Measurements from ENCODE around the gene SAFB2.

The SAFB2 gene

DNA sequence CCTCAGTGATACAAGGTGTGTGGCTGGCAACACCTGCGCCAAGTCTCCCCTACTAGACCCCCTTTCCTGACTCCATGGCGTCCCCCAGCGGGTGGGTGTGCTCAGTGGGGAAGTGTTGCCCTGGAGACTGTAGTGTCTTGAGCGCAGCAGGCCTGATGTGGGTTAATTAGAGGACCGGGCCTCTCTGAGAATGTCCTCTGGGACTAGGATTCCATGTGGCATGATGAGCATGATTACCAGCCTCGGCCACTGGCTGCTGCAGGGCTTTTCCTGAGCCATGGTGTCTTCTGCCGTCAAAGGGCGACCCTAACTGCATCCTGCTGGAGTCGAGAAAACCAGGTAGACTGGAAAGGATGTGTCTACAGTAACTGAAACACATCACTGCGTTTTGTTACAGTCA, 29.7 kb upstream of the SAFB2 start:
- Mint-ChIP-seq H3K9me3 (no peaks in the 10 kb centered on the region), H3K36me3 (ENCODE audit: low read depth) (peaks cover 75% of the 10 kb centered on the region), H3K4me1 (no peaks in the 10 kb centered on the region), H3K27ac (no peak overlapping the region), H3K4me3 (no peak overlapping the region), H3K27me3 (ENCODE audit: low read depth) (no peaks in the 10 kb centered on the region)
- TF ChIP-seq, protein P1, sequence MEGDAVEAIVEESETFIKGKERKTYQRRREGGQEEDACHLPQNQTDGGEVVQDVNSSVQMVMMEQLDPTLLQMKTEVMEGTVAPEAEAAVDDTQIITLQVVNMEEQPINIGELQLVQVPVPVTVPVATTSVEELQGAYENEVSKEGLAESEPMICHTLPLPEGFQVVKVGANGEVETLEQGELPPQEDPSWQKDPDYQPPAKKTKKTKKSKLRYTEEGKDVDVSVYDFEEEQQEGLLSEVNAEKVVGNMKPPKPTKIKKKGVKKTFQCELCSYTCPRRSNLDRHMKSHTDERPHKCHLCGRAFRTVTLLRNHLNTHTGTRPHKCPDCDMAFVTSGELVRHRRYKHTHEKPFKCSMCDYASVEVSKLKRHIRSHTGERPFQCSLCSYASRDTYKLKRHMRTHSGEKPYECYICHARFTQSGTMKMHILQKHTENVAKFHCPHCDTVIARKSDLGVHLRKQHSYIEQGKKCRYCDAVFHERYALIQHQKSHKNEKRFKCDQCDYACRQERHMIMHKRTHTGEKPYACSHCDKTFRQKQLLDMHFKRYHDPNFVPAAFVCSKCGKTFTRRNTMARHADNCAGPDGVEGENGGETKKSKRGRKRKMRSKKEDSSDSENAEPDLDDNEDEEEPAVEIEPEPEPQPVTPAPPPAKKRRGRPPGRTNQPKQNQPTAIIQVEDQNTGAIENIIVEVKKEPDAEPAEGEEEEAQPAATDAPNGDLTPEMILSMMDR (IDR thresholded peaks at IDR 0.05; ENCODE audit: unreplicated experiment in 3 of 3), result no peak

DNA sequence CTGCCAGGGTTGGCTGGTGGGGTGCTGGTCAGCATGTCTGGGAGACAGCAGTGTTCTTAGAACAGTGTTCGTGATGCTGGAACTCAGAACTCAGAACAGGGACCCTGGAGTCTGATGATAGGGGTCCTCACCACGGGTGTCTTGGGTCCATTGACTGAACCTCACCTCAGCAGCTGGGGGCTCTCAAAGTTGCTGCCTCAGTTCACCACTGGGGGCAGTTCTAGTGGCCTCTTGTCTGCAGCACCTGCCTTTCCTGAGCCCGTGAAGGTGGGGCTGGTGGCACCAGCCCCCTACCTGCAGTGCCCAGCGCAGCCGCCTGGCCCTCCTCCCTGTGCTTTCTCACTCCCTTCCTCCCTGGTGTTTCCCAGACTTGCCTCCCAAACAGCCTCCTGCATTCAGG, 28.8 kb upstream of the SAFB2 start:
- H3K4me3 Mint-ChIP-seq, result no peak overlapping the region
- no peaks in the 10 kb centered on the region for H3K27me3 Mint-ChIP-seq (ENCODE audit: low read depth)
- H3K4me1 Mint-ChIP-seq, result no peaks in the 10 kb centered on the region
- H3K27ac Mint-ChIP-seq, result no peak overlapping the region
- no peaks in the 10 kb centered on the region for H3K9me3 Mint-ChIP-seq
- TF ChIP-seq, protein P1 (IDR thresholded peaks at IDR 0.05; ENCODE audit: unreplicated experiment in 3 of 3), result no peak
- H3K36me3 Mint-ChIP-seq (ENCODE audit: low read depth), result peaks cover 79% of the 10 kb centered on the region

DNA sequence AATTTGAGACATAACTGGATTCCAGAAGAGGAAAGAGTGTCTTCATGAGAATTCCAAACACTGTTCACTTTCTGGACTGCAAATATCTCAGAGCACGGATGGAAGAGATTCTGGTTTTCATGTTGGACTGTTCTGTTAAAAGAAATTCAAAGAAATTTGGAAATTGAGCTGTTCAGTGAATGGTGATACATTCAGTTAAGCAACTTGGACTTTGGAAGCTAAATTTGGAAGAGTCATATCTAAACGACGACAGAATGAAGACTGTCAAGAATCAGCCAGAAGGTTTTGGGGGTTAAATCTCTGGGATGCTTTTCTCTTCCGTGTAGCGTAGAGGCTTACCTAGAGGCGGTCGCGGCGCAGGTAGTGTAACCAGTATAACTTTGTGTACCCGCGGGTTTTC, 25.9 kb upstream of the SAFB2 start:
- Mint-ChIP-seq H3K4me3 (no peak overlapping the region), H3K9me3 (no peaks in the 10 kb centered on the region), H3K27ac (no peak overlapping the region), H3K4me1 (no peaks in the 10 kb centered on the region), H3K36me3 (ENCODE audit: low read depth) (peaks cover 83% of the 10 kb centered on the region), H3K27me3 (ENCODE audit: low read depth) (no peaks in the 10 kb centered on the region)
- TF ChIP-seq, protein P1 (IDR thresholded peaks at IDR 0.05; ENCODE audit: unreplicated experiment in 3 of 3), result no peak

DNA sequence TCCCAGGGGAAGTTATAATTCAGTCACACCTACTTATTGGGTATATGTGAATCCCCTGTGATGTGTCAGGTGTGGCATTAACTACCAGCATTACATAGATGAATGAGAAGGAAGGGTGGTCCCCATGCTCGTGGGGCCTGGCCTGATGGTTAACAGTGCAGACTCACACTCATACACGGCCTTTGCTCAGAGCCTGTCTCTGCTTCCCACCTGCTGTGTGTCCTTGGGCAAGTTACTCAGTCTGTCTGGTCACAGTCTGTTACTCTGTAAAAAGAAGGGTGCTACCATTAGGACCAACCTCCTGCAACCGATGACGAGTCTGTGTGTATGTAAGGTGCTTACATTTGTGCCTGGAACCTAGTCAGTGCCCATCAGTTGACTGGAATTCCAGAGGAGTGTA, 24.1 kb upstream of the SAFB2 start:
- no peak overlapping the region for H3K4me3 Mint-ChIP-seq
- no peaks in the 10 kb centered on the region for H3K9me3 Mint-ChIP-seq
- no peaks in the 10 kb centered on the region for H3K4me1 Mint-ChIP-seq
- no peak overlapping the region for H3K27ac Mint-ChIP-seq
- peaks cover 84% of the 10 kb centered on the region for H3K36me3 Mint-ChIP-seq (ENCODE audit: low read depth)
- H3K27me3 Mint-ChIP-seq (ENCODE audit: low read depth), result no peaks in the 10 kb centered on the region
- TF ChIP-seq, protein P1 (IDR thresholded peaks at IDR 0.05; ENCODE audit: unreplicated experiment in 3 of 3), result no peak

DNA sequence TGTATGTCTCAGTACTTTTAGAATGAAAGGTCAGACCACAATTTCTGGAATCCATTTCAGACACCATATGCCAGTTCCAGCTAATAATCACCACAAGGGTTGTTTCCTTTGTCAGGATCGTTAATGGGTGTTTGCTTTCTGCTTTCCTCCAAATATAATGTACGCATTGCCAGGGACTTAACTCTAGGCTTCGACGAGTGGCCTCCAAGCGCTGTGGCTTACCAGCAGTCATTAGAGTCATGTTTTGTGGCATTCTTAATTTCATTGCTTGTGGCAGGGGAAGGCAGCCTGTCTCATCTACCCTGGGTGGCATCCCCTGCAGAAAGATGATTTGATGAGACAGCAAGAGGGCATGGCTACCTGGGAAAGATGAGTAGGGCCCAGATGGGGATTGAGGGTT, 22.8 kb upstream of the SAFB2 start:
- Mint-ChIP-seq H3K4me1 (no peaks in the 10 kb centered on the region), H3K36me3 (ENCODE audit: low read depth) (peaks cover 80% of the 10 kb centered on the region), H3K4me3 (no peak overlapping the region), H3K27ac (no peak overlapping the region), H3K9me3 (no peaks in the 10 kb centered on the region), H3K27me3 (ENCODE audit: low read depth) (no peaks in the 10 kb centered on the region)
- TF ChIP-seq, protein P1 (IDR thresholded peaks at IDR 0.05; ENCODE audit: unreplicated experiment in 3 of 3), result no peak

DNA sequence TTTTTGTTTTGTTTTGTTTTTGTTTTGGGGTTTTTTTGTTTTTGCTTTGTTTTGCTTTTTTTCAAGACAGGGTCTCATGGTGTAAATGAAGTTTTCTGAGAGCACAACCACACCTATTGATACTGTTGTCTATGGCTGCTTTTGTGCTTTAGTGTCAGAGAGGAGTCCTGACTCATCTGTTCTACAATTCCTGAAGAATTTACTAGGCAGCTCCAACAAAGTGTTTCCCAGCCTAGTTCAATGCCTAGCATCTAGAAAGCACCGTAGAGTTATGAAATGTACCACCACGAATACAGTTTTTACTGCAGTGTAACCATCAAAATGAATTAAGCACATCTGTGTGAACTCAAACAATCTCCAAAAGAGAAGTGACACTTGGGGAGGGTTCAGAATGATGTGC, 21.5 kb upstream of the SAFB2 start:
- H3K4me1 Mint-ChIP-seq, result no peaks in the 10 kb centered on the region
- H3K27ac Mint-ChIP-seq, result no peak overlapping the region
- TF ChIP-seq, protein P1 (IDR thresholded peaks at IDR 0.05; ENCODE audit: unreplicated experiment in 3 of 3), result no peak
- H3K27me3 Mint-ChIP-seq (ENCODE audit: low read depth), result no peaks in the 10 kb centered on the region
- no peaks in the 10 kb centered on the region for H3K9me3 Mint-ChIP-seq
- H3K36me3 Mint-ChIP-seq (ENCODE audit: low read depth), result peaks cover 76% of the 10 kb centered on the region
- H3K4me3 Mint-ChIP-seq, result no peak overlapping the region

Measured in nephron (organoid).